Tibial nerve (tissue), 4 donors: ENCODE data around the gene TMEM158.

ENCODE experiments used
- CTCF ChIP-seq, 5 experiments: fragments of 200-600 bp in 3 of 5; fragments of 450-650 bp in 2 of 5; sonication (generic) in 3 of 5; IDR thresholded peaks; one replicate each; pipeline ENCODE4 v1.5.1; 2016 to 2019; ENCODE audit warnings: antibody characterized with exemption in 5 of 5, mild to moderate bottlenecking in 3 of 5, moderate library complexity in 2 of 5
- EP300 ChIP-seq, 2 donors: sonication (generic); formaldehyde crosslinking; IDR thresholded peaks; one replicate each; pipeline ENCODE4 v1.6.1; 2017; ENCODE audit warnings: antibody characterized with exemption in 2 of 2, mild to moderate bottlenecking in 1 of 2
- POLR2A ChIP-seq, 2 donors: fragments of 450-650 bp; IDR thresholded peaks; one replicate each; pipeline ENCODE4 v1.6.1; 2017; ENCODE audit warnings: antibody characterized with exemption in 2 of 2, mild to moderate bottlenecking in 2 of 2, moderate library complexity in 2 of 2

DNA sequence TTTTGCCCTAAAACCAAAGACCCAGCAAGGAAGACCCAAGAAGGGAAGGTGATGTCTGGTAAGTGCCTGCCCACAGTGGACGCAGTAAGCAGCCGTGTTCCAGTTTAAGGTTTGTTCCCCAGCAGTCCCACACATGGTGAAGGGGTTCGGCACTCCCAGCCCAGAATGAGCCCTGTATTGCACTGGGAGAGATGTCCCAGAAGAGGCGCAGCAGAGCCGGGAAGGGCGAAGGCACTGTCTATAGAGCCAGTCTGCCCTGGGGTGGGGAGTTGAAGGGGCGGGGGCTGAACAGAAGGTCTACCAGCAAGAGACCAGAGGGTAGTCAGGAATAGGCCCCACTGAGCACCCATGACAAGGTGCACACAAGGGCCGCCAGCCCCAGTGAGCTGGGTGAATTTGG lies 6.4 kb downstream of the TMEM158 start:
- TF ChIP-seq EP300 (IDR thresholded peaks at IDR 0.05) (no peak), CTCF (IDR thresholded peaks at IDR 0.05) (no peak), POLR2A (IDR thresholded peaks at IDR 0.05) (no peak)
